ENCODE data around the gene ZNF134.

The ZNF134 gene

GRCh38 chr19:57672466-57672865 is 58.4 kb downstream of the ZNF134 start:
- H3K9me3 ChIP-seq (ENCODE audit: control insufficient read depth, low read length): no peaks in the 10 kb centered on the region
- H3K9ac ChIP-seq (ENCODE audit: low read length): no peak overlapping the region
- H3K36me3 ChIP-seq (ENCODE audit: control insufficient read depth, insufficient read depth, low read length): no peaks in the 10 kb centered on the region
- H3K4me1 ChIP-seq (ENCODE audit: control insufficient read depth, insufficient read depth, low read length): no peaks in the 10 kb centered on the region
- H3K4me3 ChIP-seq (ENCODE audit: low read length): no peak overlapping the region
- no peaks in the 10 kb centered on the region for H3K27me3 ChIP-seq (ENCODE audit: control insufficient read depth, insufficient read depth, low read length)
